CD4-positive, alpha-beta memory T cell (primary cell): ENCODE data around the gene DUOX1. TPM values are rescaled to one million over a fixed set of nuclear protein-coding genes. Genes with fewer than 3 reads are reported as not detected.

Experiments
- CTCF ChIA-PET: fragments of 350-600 bp; sonication (Branson Sonifier 250); formaldehyde crosslinking; loops from one replicate; lab custom pipeline; 2021; ENCODE audit warnings: inconsistent platforms; ENCODE audit not compliant: partially characterized antibody; lab: Charles Lee
- POLR2A ChIA-PET: fragments of 350-600 bp; sonication (Branson Sonifier 250); formaldehyde crosslinking; loops from one replicate; lab custom pipeline; 2021; ENCODE audit not compliant: partially characterized antibody; lab: Charles Lee
- DNase-seq, 5 donors: peaks; one replicate each; pipeline versions ENCODE4 v3.0.0 to v3.0.0-alpha.2; 2020 to 2022; ENCODE audit warnings: mixed read lengths in 1 of 5
- H3K27ac ChIP-seq: one replicate; pipeline ENCODE4 v1.7.0; 2013; ENCODE audit warnings: low read depth, low read length
- H3K27me3 ChIP-seq: 2 replicates; pipeline ENCODE4 v1.7.0; 2013; ENCODE audit warnings: mild to moderate bottlenecking, low read length, moderate library complexity; ENCODE audit not compliant: insufficient read depth
- H3K36me3 ChIP-seq: 2 replicates; pipeline ENCODE4 v1.7.0; 2013; ENCODE audit warnings: mild to moderate bottlenecking, low read length, moderate library complexity; ENCODE audit not compliant: insufficient read depth
- H3K4me1 ChIP-seq: 2 replicates; pipeline ENCODE4 v1.7.0; 2013; ENCODE audit warnings: mild to moderate bottlenecking, low read length, moderate library complexity; ENCODE audit not compliant: insufficient read depth
- H3K4me3 ChIP-seq, 2 donors: one replicate each; pipeline ENCODE4 v1.7.0; 2013; ENCODE audit warnings: low read length in 2 of 2, mild to moderate bottlenecking in 1 of 2
- H3K9me3 ChIP-seq, 2 donors: one replicate each; pipeline ENCODE4 v1.7.0; 2013; ENCODE audit warnings: low read length in 2 of 2, control low read depth in 1 of 2; ENCODE audit not compliant: control insufficient read depth in 1 of 2
- H3K27ac Mint-ChIP-seq, 7 donors: one replicate each; pipeline ENCODE4 v1.8.0; 2020 to 2021; ENCODE audit warnings: mixed read lengths in 7 of 7, mild to moderate bottlenecking in 6 of 7, inconsistent platforms in 3 of 7, moderate library complexity in 3 of 7
- H3K27me3 Mint-ChIP-seq, 2 donors: one replicate each; pipeline ENCODE4 v1.8.0; 2020 to 2021; ENCODE audit warnings: mixed read lengths in 2 of 2
- H3K36me3 Mint-ChIP-seq, 2 donors: one replicate each; pipeline ENCODE4 v1.8.0; 2020 to 2021; ENCODE audit warnings: mixed read lengths in 2 of 2, inconsistent platforms in 1 of 2, mild to moderate bottlenecking in 1 of 2
- H3K4me1 Mint-ChIP-seq, 4 donors: one replicate each; pipeline ENCODE4 v1.8.0; 2020 to 2021; ENCODE audit warnings: mixed read lengths in 4 of 4, mild to moderate bottlenecking in 1 of 4
- H3K4me3 Mint-ChIP-seq, 8 donors: one replicate each; pipeline ENCODE4 v1.8.0; 2020 to 2021; ENCODE audit warnings: mixed read lengths in 8 of 8, mild to moderate bottlenecking in 7 of 8, moderate library complexity in 6 of 8, inconsistent platforms in 3 of 8
- H3K9me3 Mint-ChIP-seq, 8 donors: one replicate each; pipeline ENCODE4 v1.8.0; 2020 to 2021; ENCODE audit warnings: mixed read lengths in 8 of 8, mild to moderate bottlenecking in 5 of 8, inconsistent platforms in 3 of 8, moderate library complexity in 1 of 8
- intact Hi-C: fragments of 100-400 bp; cut with micrococcal nuclease; formaldehyde crosslinking; loops from one replicate; pipeline ENCODE4 v1.15.1; 2023
- polyA plus RNA-seq, 2 donors: library from polyadenylated mRNA; unstranded; fragments of 300-500 nt; fragmentation: Illumina TruSeq; gene quantifications; one replicate each; pipeline ENCODE4 v1.2.3, GENCODE V29; 2021
- total RNA-seq, 2 experiments: library from RNA; stranded (reverse); gene quantifications; one replicate each; pipeline ENCODE4 v1.2.3, GENCODE V29; 2021

DUOX1 gene
- total and polyA plus RNA-seq, 4 experiments from 2014 or later: 0.06 to 2.9 (median 0.19) TPM

GRCh38 chr15:45122719-45123118, 7.1 kb upstream of the DUOX1 start:
- H3K9me3 ChIP-seq: no peaks in the 10 kb centered on the region
- CTCF ChIA-PET: interaction anchor here (0.7 to 1.9 kb wide), 4 partner anchors 11 to 277 kb away, joined by 3 to 9 read pairs (median 4); no protein-coding TSS in a partner anchor
- H3K27me3 ChIP-seq: peaks cover 18% of the 10 kb centered on the region
- no peak for DNase-seq
- peaks cover 0 to 2% (median 0%) of the 10 kb centered on the region in 8 donors for H3K9me3 Mint-ChIP-seq
- intact Hi-C loops: no loop called here
- H3K4me3 Mint-ChIP-seq: no peak overlapping the region
- H3K4me1 Mint-ChIP-seq: peaks cover 4 to 7% (median 5%) of the 10 kb centered on the region in 4 donors
- H3K27me3 Mint-ChIP-seq: peaks cover 36 to 45% of the 10 kb centered on the region in 2 donors
- H3K27ac ChIP-seq: no peak overlapping the region
- H3K36me3 ChIP-seq: no peaks in the 10 kb centered on the region
- H3K4me3 ChIP-seq: no peak overlapping the region
- POLR2A ChIA-PET: no interaction called here
- H3K4me1 ChIP-seq: peaks cover 2% of the 10 kb centered on the region
- H3K36me3 Mint-ChIP-seq: no peaks in the 10 kb centered on the region
- H3K27ac Mint-ChIP-seq: no peak overlapping the region

- Mint-ChIP-seq H3K9me3 (peaks cover 0 to under 1% (median 0%) of the 10 kb centered on the region in 8 donors), H3K27ac (no peak overlapping the region), H3K27me3 (peaks cover 34 to 46% of the 10 kb centered on the region in 2 donors), H3K4me1 (peaks cover 0 to 2% (median under 1%) of the 10 kb centered on the region in 4 donors), H3K4me3 (no peak overlapping the region), H3K36me3 (no peaks in the 10 kb centered on the region)
- Histone ChIP-seq H3K27ac (no peak overlapping the region), H3K36me3 (no peaks in the 10 kb centered on the region), H3K9me3 (no peaks in the 10 kb centered on the region), H3K4me3 (no peak overlapping the region), H3K27me3 (peaks cover 22% of the 10 kb centered on the region), H3K4me1 (no peaks in the 10 kb centered on the region)
- POLR2A ChIA-PET: no interaction called here
- CTCF ChIA-PET: interaction anchor here (0.7 to 1.9 kb wide), 5 partner anchors 10 to 276 kb away, joined by 3 to 9 read pairs (median 4); no protein-coding TSS in a partner anchor
- no peak for DNase-seq
- intact Hi-C loops: no loop called here
Observed at GRCh38 chr15:45123397-45123796, 6.4 kb upstream of the DUOX1 start.

- POLR2A ChIA-PET: interaction anchor here (0.7 to 1.2 kb wide), 4 partner anchors 9 to 276 kb away, joined by 3 read pairs; a partner anchor contains a TSS
- peak in 4 of 5 donors; percentile 45 to 52 (median 48) for DNase-seq
Observed at GRCh38 chr15:45126535-45127158, 3.1 kb upstream of the DUOX1 start.

GRCh38 chr15:45128971-45129639, 689 bp upstream of the DUOX1 start:
- Histone ChIP-seq H3K36me3 (no peaks in the 10 kb centered on the region), H3K9me3 (no peaks in the 10 kb centered on the region), H3K4me1 (no peaks in the 10 kb centered on the region), H3K27ac (no peak overlapping the region), H3K27me3 (peaks cover 32% of the 10 kb centered on the region), H3K4me3 (no peak overlapping the region)
- POLR2A ChIA-PET: interaction anchor here (0.8 kb wide), 1 partner anchor 38 kb away, joined by 3 read pairs; no protein-coding TSS in a partner anchor
- CTCF ChIA-PET: interaction anchor here (1.6 to 3.0 kb wide), 2 partner anchors 11 to 39 kb away, joined by 4 to 19 read pairs; no protein-coding TSS in a partner anchor
- no peaks in the 10 kb centered on the region for H3K36me3 Mint-ChIP-seq
- peaks cover 0 to 4% (median 0%) of the 10 kb centered on the region in 8 donors for H3K9me3 Mint-ChIP-seq
- H3K27me3 Mint-ChIP-seq: peaks cover 40 to 50% of the 10 kb centered on the region in 2 donors
- H3K4me1 Mint-ChIP-seq: peaks cover 0 to 8% (median 4%) of the 10 kb centered on the region in 4 donors
- no peak overlapping the region for H3K27ac Mint-ChIP-seq
- DNase-seq: no peak
- intact Hi-C loops: loop anchor here (5.0 kb wide), 1 partner anchor 483 kb away; no protein-coding TSS in a partner anchor
- peak overlapping the region in 7 of 8 donors; percentile 9 to 65 (median 49) for H3K4me3 Mint-ChIP-seq

More at GRCh38 chr15:45126535-45127158, 3.1 kb upstream of the DUOX1 start:
- Mint-ChIP-seq H3K9me3 (peaks cover 0 to 4% (median 0%) of the 10 kb centered on the region in 8 donors), H3K36me3 (no peaks in the 10 kb centered on the region), H3K27ac (no peak overlapping the region), H3K27me3 (peaks cover 34 to 51% of the 10 kb centered on the region in 2 donors), H3K4me1 (peaks cover 0 to 8% (median 4%) of the 10 kb centered on the region in 4 donors), H3K4me3 (no peak overlapping the region)
- intact Hi-C loops: loop anchor here (1.0 to 5.0 kb wide), 4 partner anchors 40 to 486 kb away; no protein-coding TSS in a partner anchor
- H3K4me1 ChIP-seq: no peaks in the 10 kb centered on the region
- peaks cover 25% of the 10 kb centered on the region for H3K27me3 ChIP-seq
- no peaks in the 10 kb centered on the region for H3K9me3 ChIP-seq
- no peak overlapping the region for H3K4me3 ChIP-seq
- no peaks in the 10 kb centered on the region for H3K36me3 ChIP-seq
- no peak overlapping the region for H3K27ac ChIP-seq
- CTCF ChIA-PET: interaction anchor here (0.6 to 2.1 kb wide), 27 partner anchors 9 to 910 kb away, joined by 3 to 21 read pairs (median 4); partner anchors contain the start of gene SHF

- intact Hi-C loops: no loop called here
- H3K27ac Mint-ChIP-seq: no peak overlapping the region
- CTCF ChIA-PET: interaction anchor here (1.2 to 3.0 kb wide), 3 partner anchors 12 to 146 kb away, joined by 3 to 19 read pairs (median 5); partner anchors contain the start of gene DUOXA2
- no peaks in the 10 kb centered on the region for H3K9me3 ChIP-seq
- no peak overlapping the region for H3K27ac ChIP-seq
- H3K4me3 ChIP-seq: no peak overlapping the region
- H3K4me1 ChIP-seq: peaks cover 4% of the 10 kb centered on the region
- peaks cover 45 to 52% of the 10 kb centered on the region in 2 donors for H3K27me3 Mint-ChIP-seq
- no peaks in the 10 kb centered on the region for H3K36me3 ChIP-seq
- no peak for DNase-seq
- H3K4me1 Mint-ChIP-seq: peaks cover 0 to 16% (median 11%) of the 10 kb centered on the region in 4 donors
- H3K36me3 Mint-ChIP-seq: no peaks in the 10 kb centered on the region
- peak overlapping the region in 5 of 8 donors; percentile 5 to 54 (median 46) for H3K4me3 Mint-ChIP-seq
- POLR2A ChIA-PET: interaction anchor here (0.9 to 1.2 kb wide), 2 partner anchors 12 to 19 kb away, joined by 3 read pairs; no protein-coding TSS in a partner anchor
- H3K9me3 Mint-ChIP-seq: peaks cover 0 to 4% (median 0%) of the 10 kb centered on the region in 8 donors
- H3K27me3 ChIP-seq: peaks cover 39% of the 10 kb centered on the region
Observed at GRCh38 chr15:45130291-45131000, 652 bp downstream of the DUOX1 start.

GRCh38 chr15:45131510-45131909, 1.7 kb downstream of the DUOX1 start:
- H3K36me3 ChIP-seq: no peaks in the 10 kb centered on the region
- H3K36me3 Mint-ChIP-seq: no peaks in the 10 kb centered on the region
- no peak for DNase-seq
- peaks cover 11% of the 10 kb centered on the region for H3K4me1 ChIP-seq
- H3K27ac ChIP-seq: no peak overlapping the region
- no peak overlapping the region for H3K4me3 ChIP-seq
- H3K27me3 Mint-ChIP-seq: peaks cover 41 to 47% of the 10 kb centered on the region in 2 donors
- peaks cover 0 to 4% (median 0%) of the 10 kb centered on the region in 8 donors for H3K9me3 Mint-ChIP-seq
- H3K4me3 Mint-ChIP-seq: no peak overlapping the region
- POLR2A ChIA-PET: interaction anchor here (0.9 kb wide), 1 partner anchor 18 kb away, joined by 3 read pairs; no protein-coding TSS in a partner anchor
- peaks cover 39% of the 10 kb centered on the region for H3K27me3 ChIP-seq
- no peaks in the 10 kb centered on the region for H3K9me3 ChIP-seq
- H3K4me1 Mint-ChIP-seq: peaks cover 4 to 22% (median 16%) of the 10 kb centered on the region in 4 donors
- intact Hi-C loops: no loop called here
- no peak overlapping the region for H3K27ac Mint-ChIP-seq
- CTCF ChIA-PET: interaction anchor here (1.8 to 3.0 kb wide), 2 partner anchors 13 to 145 kb away, joined by 5 to 19 read pairs; no protein-coding TSS in a partner anchor
